IPS DF 6.9 (cell line): ENCODE data around the gene GYS1.
"Not testable (repeated sequence)": the region's sequence is repeated elsewhere in the genome, so short reads cannot be mapped to it uniquely, and the experiment has no call there.

Source experiments
- DNase-seq: peaks from one replicate; pipeline ENCODE4 v3.0.0-alpha.2; 2013; ENCODE audit warnings: low read depth, low spot score
- H3K27ac ChIP-seq: one replicate; pipeline ENCODE4 v1.5.1; 2013; ENCODE audit warnings: low read length, control low read depth
- H3K27me3 ChIP-seq: 2 replicates; pipeline ENCODE4 v1.6.1; 2013; ENCODE audit warnings: mild to moderate bottlenecking, low read length; ENCODE audit not compliant: control insufficient read depth, insufficient read depth
- H3K36me3 ChIP-seq: 2 replicates; pipeline ENCODE4 v1.6.1; 2013; ENCODE audit warnings: low read length; ENCODE audit not compliant: control insufficient read depth, insufficient read depth
- H3K4me1 ChIP-seq: 2 replicates; pipeline ENCODE4 v1.6.1; 2013; ENCODE audit warnings: low read length; ENCODE audit not compliant: control insufficient read depth, insufficient read depth
- H3K4me3 ChIP-seq: 2 replicates; pipeline ENCODE4 v1.5.1; 2013; ENCODE audit warnings: mild to moderate bottlenecking, low read length
- H3K9me3 ChIP-seq: 2 replicates; pipeline ENCODE4 v1.6.1; 2013; ENCODE audit warnings: low read length, inconsistent platforms; ENCODE audit not compliant: control insufficient read depth, insufficient read depth
- whole genome bisulfite sequencing: extraction: QIAGEN DNeasy Blood & Tissue Kit; methylation state at CpG from one replicate; pipeline ENCODE4 v1.1.7; 2013; ENCODE audit warnings: mixed read lengths, missing lambda C conversion rate; ENCODE audit not compliant: insufficient read length, insufficient coverage; 5-methylcytosine and 5-hydroxymethylcytosine counted together

The GYS1 gene

GRCh38 chr19:49028686-49029085, 35.6 kb upstream of the GYS1 start:
- H3K27ac ChIP-seq, H3K4me3 ChIP-seq, H3K27me3 ChIP-seq, H3K4me1 ChIP-seq, H3K9me3 ChIP-seq, DNase-seq, H3K36me3 ChIP-seq: not testable (repeated sequence)
- WGBS = no CpG with 5 or more reads among the region's 9 CpGs

GRCh38 chr19:49025599-49025998, 32.5 kb upstream of the GYS1 start:
- not testable (repeated sequence) for H3K27ac ChIP-seq, H3K9me3 ChIP-seq, H3K36me3 ChIP-seq, H3K27me3 ChIP-seq, DNase-seq, H3K4me3 ChIP-seq, H3K4me1 ChIP-seq
- no CpG with 5 or more reads among the region's 23 CpGs for WGBS

- WGBS = no CpG with 5 or more reads among the region's 6 CpGs
- H3K4me1 ChIP-seq, H3K36me3 ChIP-seq, DNase-seq, H3K27me3 ChIP-seq, H3K9me3 ChIP-seq, H3K27ac ChIP-seq, H3K4me3 ChIP-seq: not testable (repeated sequence)
Observed at GRCh38 chr19:49025088-49025487, 32.0 kb upstream of the GYS1 start.

- not testable (repeated sequence) for DNase-seq
- WGBS = no CpG with 5 or more reads among the region's 15 CpGs
Observed at GRCh38 chr19:49024233-49024632, 31.1 kb upstream of the GYS1 start, which contains the start of gene CGB3. TSS of gene CGB3 (minus strand) at chr19:49024333. CDS start at chr19:49023971, 362 bp downstream.

GRCh38 chr19:49022116-49022515, 29.0 kb upstream of the GYS1 start:
- no peaks in the 10 kb centered on the region; the same call in 1 of the 2 replicates for H3K27me3 ChIP-seq
- WGBS = no CpG with 5 or more reads among the region's 9 CpGs
- H3K36me3 ChIP-seq = no peaks in the 10 kb centered on the region
- no peak overlapping the region for H3K4me3 ChIP-seq
- H3K9me3 ChIP-seq = no peaks in the 10 kb centered on the region
- peaks cover 8% of the 10 kb centered on the region for H3K4me1 ChIP-seq
- no peak overlapping the region for H3K27ac ChIP-seq
- no peak for DNase-seq

More at GRCh38 chr19:49024233-49024632, 31.1 kb upstream of the GYS1 start, which contains the start of gene CGB3:
- not testable (repeated sequence) for H3K36me3 ChIP-seq, H3K9me3 ChIP-seq, H3K27ac ChIP-seq, H3K4me3 ChIP-seq, H3K4me1 ChIP-seq, H3K27me3 ChIP-seq

GRCh38 chr19:49020931-49021895, 28.1 kb upstream of the GYS1 start:
- Histone ChIP-seq H3K27ac (no peak overlapping the region), H3K4me3 (no peak overlapping the region), H3K36me3 (peaks cover under 1% of the 10 kb centered on the region; the same call in 1 of the 2 replicates), H3K27me3 (no peaks in the 10 kb centered on the region; the same call in 1 of the 2 replicates), H3K9me3 (no peaks in the 10 kb centered on the region), H3K4me1 (peaks cover 8% of the 10 kb centered on the region)
- DNase-seq = no peak
- no CpG with 5 or more reads among the region's 16 CpGs for WGBS

GRCh38 chr19:49020342-49020741, 27.2 kb upstream of the GYS1 start:
- H3K27ac ChIP-seq = no peak overlapping the region
- no peaks in the 10 kb centered on the region for H3K9me3 ChIP-seq
- peaks cover 8% of the 10 kb centered on the region for H3K4me1 ChIP-seq
- WGBS = no CpG with 5 or more reads among the region's 11 CpGs
- H3K4me3 ChIP-seq = no peak overlapping the region
- DNase-seq = no peak
- H3K27me3 ChIP-seq = no peaks in the 10 kb centered on the region; the same call in 1 of the 2 replicates
- peaks cover 6% of the 10 kb centered on the region for H3K36me3 ChIP-seq

GRCh38 chr19:49019242-49019932, 26.3 kb upstream of the GYS1 start:
- no CpG with 5 or more reads among the region's 41 CpGs for WGBS
- Histone ChIP-seq H3K4me1 (peaks cover 8% of the 10 kb centered on the region), H3K4me3 (peak overlapping the region; percentile 7; the same call in 1 of the 2 replicates), H3K27me3 (no peaks in the 10 kb centered on the region; the same call in 1 of the 2 replicates), H3K9me3 (no peaks in the 10 kb centered on the region), H3K27ac (no peak overlapping the region), H3K36me3 (peaks cover 15% of the 10 kb centered on the region)
- no peak for DNase-seq

- not testable (repeated sequence) for DNase-seq, H3K4me3 ChIP-seq
Observed at GRCh38 chr19:49018388-49019241, 25.5 kb upstream of the GYS1 start.

More at GRCh38 chr19:49018388-49019241, 25.5 kb upstream of the GYS1 start:
- H3K9me3 ChIP-seq, H3K27ac ChIP-seq, H3K4me1 ChIP-seq, H3K27me3 ChIP-seq: not testable (repeated sequence)
- WGBS = no CpG with 5 or more reads among the region's 50 CpGs
- H3K36me3 ChIP-seq = peaks cover 21% of the 10 kb centered on the region
